ENCODE results near the gene TPP2. TPM values are rescaled to one million over a fixed set of nuclear protein-coding genes. Genes with fewer than 3 reads are reported as not detected.

Gene TPP2
- total RNA-seq, 1 experiment from 2014 or later, result 43.6 TPM

DNA sequence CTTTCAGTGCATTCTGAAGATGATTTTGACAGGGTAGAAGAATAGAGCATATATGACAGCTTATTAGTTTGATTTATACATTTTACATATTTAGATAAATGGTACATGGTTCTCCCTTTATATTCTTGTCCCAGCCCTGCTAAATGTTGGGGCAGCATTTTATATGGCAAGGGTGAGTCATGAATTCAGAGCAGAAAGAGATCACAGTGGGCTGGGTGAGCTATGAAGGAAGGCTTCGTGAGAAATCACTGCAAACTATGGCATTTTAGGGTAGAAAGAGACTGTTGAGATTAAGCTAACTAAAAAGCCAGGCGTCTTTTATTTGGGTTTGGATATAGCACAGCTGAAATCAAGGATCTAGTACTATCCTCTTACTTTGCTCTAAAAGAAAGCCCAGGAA lies 122.0 kb downstream of the TPP2 start:
- H3K9me3 ChIP-seq, result no peaks in the 10 kb centered on the region
- no peak overlapping the region for H3K4me3 ChIP-seq
- no peak for DNase-seq
- H3K36me3 ChIP-seq, result no peaks in the 10 kb centered on the region
- no peaks in the 10 kb centered on the region for H3K27me3 ChIP-seq

- Histone ChIP-seq H3K9me3 (no peaks in the 10 kb centered on the region), H3K27me3 (no peaks in the 10 kb centered on the region), H3K4me3 (no peak overlapping the region), H3K36me3 (no peaks in the 10 kb centered on the region)
- DNase-seq, result peak; percentile 86
Measured at GRCh38 chr13:102721800-102722231, 125.0 kb downstream of the TPP2 start.

DNA sequence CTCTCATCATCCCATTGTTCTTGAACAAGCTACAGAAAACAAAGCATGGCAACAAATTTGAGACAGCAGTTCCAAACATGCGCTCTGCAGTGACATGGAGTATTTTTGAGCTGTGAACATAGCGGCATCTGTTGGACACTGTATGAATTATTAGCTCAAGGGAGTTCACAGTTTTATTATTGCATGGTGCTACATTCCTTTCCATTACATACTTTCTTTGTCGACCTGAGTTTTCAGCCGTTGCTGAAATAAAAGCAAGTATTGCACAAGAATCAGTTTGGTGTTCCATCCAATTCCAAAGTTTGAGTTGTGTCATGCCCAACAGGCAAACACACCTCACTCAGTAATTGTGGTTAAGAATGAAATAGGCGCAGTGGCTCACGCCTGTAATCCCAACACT lies 128.1 kb downstream of the TPP2 start:
- Histone ChIP-seq H3K27me3 (no peaks in the 10 kb centered on the region; the same call in 1 of the 2 replicates), H3K9me3 (no peaks in the 10 kb centered on the region), H3K4me3 (no peak overlapping the region), H3K36me3 (no peaks in the 10 kb centered on the region)
- DNase-seq, result peak; percentile 3

- H3K27me3 ChIP-seq, result no peaks in the 10 kb centered on the region; the same call in 1 of the 2 replicates
- no peaks in the 10 kb centered on the region for H3K9me3 ChIP-seq
- H3K36me3 ChIP-seq, result no peaks in the 10 kb centered on the region
- no peak for DNase-seq
- H3K4me3 ChIP-seq, result no peak overlapping the region
Measured at GRCh38 chr13:102726430-102726829, 129.6 kb downstream of the TPP2 start.

Other genes with a start within 250 kb of the TPP2 start
- gene FGF14, start 194.9 kb upstream of the TPP2 start, total RNA-seq (2014; rRNA removed; shearing (Covaris generic); ENCODE audit: low replicate concordance), result not detected in 2 replicates
- not detected in 2 replicates for gene METTL21C, start 98.1 kb downstream of the TPP2 start, total RNA-seq (2014; rRNA removed; shearing (Covaris generic); ENCODE audit: low replicate concordance)
- 31.4 and 47.2 TPM in 2 replicates for gene TEX30, start 176.8 kb downstream of the TPP2 start, total RNA-seq (2014; rRNA removed; shearing (Covaris generic); ENCODE audit: low replicate concordance)
- 17.5 and 18.9 TPM in 2 replicates for gene POGLUT2, start 202.0 kb downstream of the TPP2 start, total RNA-seq (2014; rRNA removed; shearing (Covaris generic); ENCODE audit: low replicate concordance)
- 11.3 and 12.8 TPM in 2 replicates for gene BIVM, start 202.1 kb downstream of the TPP2 start, total RNA-seq (2014; rRNA removed; shearing (Covaris generic); ENCODE audit: low replicate concordance)
- gene ERCC5, start 249.0 kb downstream of the TPP2 start, total RNA-seq (2014; rRNA removed; shearing (Covaris generic); ENCODE audit: low replicate concordance), result 33.2 and 89.9 TPM in 2 replicates